Neural cell (in vitro differentiated cells): Measurements from ENCODE around the gene TOMM20.

Experiments
- CTCF ChIP-seq: fragments of 450-650 bp; IDR thresholded peaks from 2 replicates; pipeline ENCODE4 v1.5.1; 2014; ENCODE audit warnings: antibody characterized with exemption, mild to moderate bottlenecking, moderate library complexity; ENCODE audit not compliant: poor library complexity, severe bottlenecking
- EZH2 ChIP-seq: fragments of 200-600, 300-800 bp; shearing (Covaris generic), sonication (generic); IDR thresholded peaks from 2 replicates; pipeline ENCODE4 v1.6.1; 2014; ENCODE audit warnings: antibody characterized with exemption, low read length, borderline replicate concordance, mild to moderate bottlenecking; ENCODE audit not compliant: insufficient read depth, poor library complexity, severe bottlenecking

- no peak for TF ChIP-seq CTCF
- no peak for TF ChIP-seq EZH2
These were observed 10.7 kb upstream of the TOMM20 start for GRCh38 chr1:235139315-235139714.
